CD4-positive, CD25-positive, alpha-beta regulatory T cell (primary cell): ENCODE data around the gene RLN3. TPM values are rescaled to one million over a fixed set of nuclear protein-coding genes. Genes with fewer than 3 reads are reported as not detected.
A peak's percentile ranks its signal among the peaks of the same experiment; 100 is the strongest.

Source experiments
- ATAC-seq, 2 donors: fragments of 150-1000 bp; cut with Tn5 transposase; one replicate each; pipeline ENCODE4 v1.10.0; 2021; ENCODE audit warnings: low read depth in 2 of 2, moderate number of reproducible peaks in 2 of 2, moderate library complexity in 1 of 2
- DNase-seq, 3 donors: peaks; one replicate each; pipeline versions ENCODE4 v3.0.0 to v3.0.0-alpha.2; 2012 to 2022; ENCODE audit warnings: mixed read lengths in 1 of 3
- H3K27ac ChIP-seq: one replicate; pipeline ENCODE4 v1.7.0; 2013; ENCODE audit warnings: mild to moderate bottlenecking, low read length; ENCODE audit not compliant: insufficient read depth, poor library complexity, severe bottlenecking
- H3K27me3 ChIP-seq: one replicate; pipeline ENCODE4 v1.7.0; 2013; ENCODE audit warnings: low read length; ENCODE audit not compliant: control insufficient read depth, insufficient read depth
- H3K36me3 ChIP-seq: one replicate; pipeline ENCODE4 v1.7.0; 2013; ENCODE audit warnings: mild to moderate bottlenecking, low read length, moderate library complexity; ENCODE audit not compliant: control insufficient read depth, insufficient read depth
- H3K4me1 ChIP-seq: 2 replicates; pipeline ENCODE4 v1.7.0; 2013; ENCODE audit warnings: mild to moderate bottlenecking, low read length; ENCODE audit not compliant: insufficient read depth, control insufficient read depth, poor library complexity, severe bottlenecking
- H3K4me3 ChIP-seq: one replicate; pipeline ENCODE4 v1.7.0; 2013; ENCODE audit warnings: low read depth, mild to moderate bottlenecking, low read length, moderate library complexity
- H3K9me3 ChIP-seq, 2 experiments: 1 replicate in 1 of 2; 2 replicates in 1 of 2; pipeline ENCODE4 v1.7.0; 2013; ENCODE audit warnings: low read length in 2 of 2, mild to moderate bottlenecking in 1 of 2, moderate library complexity in 1 of 2; ENCODE audit not compliant: control insufficient read depth in 2 of 2
- H3K27ac Mint-ChIP-seq, 3 donors: one replicate each; pipeline ENCODE4 v1.8.0; 2020 to 2022; ENCODE audit warnings: mild to moderate bottlenecking in 3 of 3, mixed read lengths in 3 of 3, moderate library complexity in 2 of 3
- H3K27me3 Mint-ChIP-seq: one replicate; pipeline ENCODE4 v1.8.0; 2022; ENCODE audit warnings: mild to moderate bottlenecking, mixed read lengths
- H3K36me3 Mint-ChIP-seq: one replicate; pipeline ENCODE4 v1.8.0; 2020; ENCODE audit warnings: mixed read lengths
- H3K4me1 Mint-ChIP-seq, 4 donors: one replicate each; pipeline ENCODE4 v1.8.0; 2020 to 2022; ENCODE audit warnings: mixed read lengths in 4 of 4, mild to moderate bottlenecking in 1 of 4
- H3K4me3 Mint-ChIP-seq, 4 donors: one replicate each; pipeline ENCODE4 v1.8.0; 2020 to 2022; ENCODE audit warnings: mild to moderate bottlenecking in 4 of 4, mixed read lengths in 4 of 4, moderate library complexity in 3 of 4
- H3K9me3 Mint-ChIP-seq, 7 donors: one replicate each; pipeline ENCODE4 v1.8.0; 2020 to 2022; ENCODE audit warnings: mixed read lengths in 7 of 7, mild to moderate bottlenecking in 3 of 7, moderate library complexity in 2 of 7
- polyA plus RNA-seq, 4 donors: library from polyadenylated mRNA; unstranded; fragments of 300-500 nt; fragmentation: Illumina TruSeq; gene quantifications; one replicate each; pipeline ENCODE4 v1.2.3, GENCODE V29; 2021
- total RNA-seq: library from RNA; stranded (reverse); gene quantifications from one replicate; pipeline ENCODE4 v1.2.3, GENCODE V29; 2022

RLN3 gene
- total and polyA plus RNA-seq, 5 donors from 2014 or later, result 0.55 TPM; not detected in 4

DNA sequence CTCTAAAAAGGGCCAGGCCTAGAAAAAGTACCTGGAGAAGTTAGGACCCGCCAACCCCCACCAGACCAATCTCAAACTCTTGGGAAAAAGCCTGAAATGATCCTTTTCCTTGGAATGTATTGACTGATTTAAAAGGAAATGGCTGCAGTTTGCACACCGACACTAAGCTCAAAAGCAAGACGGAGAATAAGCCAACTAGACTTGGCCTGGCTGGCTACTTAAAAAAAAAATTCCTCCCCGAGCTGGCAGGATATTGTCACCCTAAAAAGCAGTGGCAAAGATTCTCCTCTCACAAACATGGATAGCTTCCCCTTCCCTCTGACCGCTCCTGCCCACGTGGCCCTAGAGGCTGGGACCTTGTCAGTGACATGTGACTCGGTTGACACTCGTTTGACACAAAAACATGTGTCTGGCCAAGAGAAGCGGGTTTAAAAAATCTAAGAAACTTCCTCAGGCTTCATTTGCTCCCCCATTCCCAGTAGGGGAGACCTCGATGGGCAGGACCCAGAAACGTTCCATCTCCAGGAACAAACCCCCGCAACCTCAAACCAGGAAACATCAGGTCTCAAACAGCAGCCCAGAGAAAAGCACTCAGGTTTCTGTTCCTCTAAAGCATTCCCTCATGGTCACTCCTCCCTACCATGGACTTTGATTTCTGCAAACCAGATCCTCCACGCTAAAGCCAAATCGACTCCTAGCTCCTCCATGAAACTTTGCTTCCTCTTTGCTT lies 23.2 kb upstream of the RLN3 start:
- H3K27ac Mint-ChIP-seq, result peak overlapping the region; percentile 87 to 98 (median 95)
- ATAC-seq (no peak), DNase-seq (no peak)
- Histone ChIP-seq H3K4me1 (peaks cover 61% of the 10 kb centered on the region), H3K27ac (peak overlapping the region; percentile 100), H3K36me3 (no peaks in the 10 kb centered on the region), H3K9me3 (no peaks in the 10 kb centered on the region), H3K27me3 (no peaks in the 10 kb centered on the region), H3K4me3 (peak overlapping the region; percentile 81)
- peaks cover 11% of the 10 kb centered on the region for H3K27me3 Mint-ChIP-seq
- peaks cover 3% of the 10 kb centered on the region for H3K36me3 Mint-ChIP-seq
- H3K4me3 Mint-ChIP-seq, result peak overlapping the region; percentile 81 to 91 (median 88)
- H3K9me3 Mint-ChIP-seq, result no peaks in the 10 kb centered on the region
- peaks cover 17 to 60% (median 37%) of the 10 kb centered on the region in 4 donors for H3K4me1 Mint-ChIP-seq

DNA sequence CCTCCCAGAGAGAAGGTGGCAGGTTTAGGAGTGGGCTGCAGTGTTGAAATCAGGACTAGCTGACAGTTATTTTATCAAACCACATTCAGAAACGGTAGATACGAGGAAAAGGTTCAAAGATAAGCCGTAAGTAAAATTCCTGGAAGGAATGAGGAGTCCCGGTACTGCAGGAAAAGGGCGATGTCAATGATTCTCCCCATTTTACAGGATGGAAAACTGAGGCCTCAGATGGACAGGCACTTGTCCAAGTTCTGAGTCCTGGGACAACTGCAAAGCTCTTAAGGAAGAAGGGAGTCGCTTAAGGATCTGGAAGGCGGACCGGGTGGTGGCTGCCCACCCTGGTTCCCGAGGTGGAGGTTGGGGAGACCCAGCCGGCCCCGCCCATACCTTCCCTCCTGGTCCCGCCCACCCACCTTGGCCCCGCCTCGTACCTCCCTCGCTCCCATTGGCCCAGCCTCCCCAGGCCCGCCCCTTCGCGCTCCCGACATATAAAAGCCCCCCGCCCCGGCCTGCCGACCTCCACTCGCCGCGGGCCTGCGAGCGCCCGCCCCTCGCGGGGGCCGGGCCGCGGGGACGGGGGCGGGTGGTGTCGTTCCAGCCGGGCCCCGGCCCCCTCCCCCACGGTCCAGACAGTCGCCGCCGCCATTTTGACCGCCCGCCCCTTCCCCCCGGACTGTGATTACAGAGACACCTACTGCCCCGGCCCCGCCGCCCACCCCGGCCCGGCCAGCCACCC lies 22.4 kb upstream of the RLN3 start:
- H3K4me3 ChIP-seq, result peak overlapping the region; percentile 81
- H3K27ac ChIP-seq, result peak overlapping the region; percentile 100
- H3K27me3 ChIP-seq, result no peaks in the 10 kb centered on the region
- Mint-ChIP-seq H3K4me1 (peaks cover 17 to 52% (median 34%) of the 10 kb centered on the region in 4 donors), H3K9me3 (no peaks in the 10 kb centered on the region), H3K27ac (peak overlapping the region; percentile 87 to 98 (median 95)), H3K27me3 (peaks cover 11% of the 10 kb centered on the region), H3K4me3 (peak overlapping the region; percentile 81 to 92 (median 90)), H3K36me3 (peaks cover 3% of the 10 kb centered on the region)
- H3K9me3 ChIP-seq, result no peaks in the 10 kb centered on the region
- ATAC-seq, result peak; percentile 43 to 44
- H3K4me1 ChIP-seq, result peaks cover 57% of the 10 kb centered on the region
- H3K36me3 ChIP-seq, result no peaks in the 10 kb centered on the region
- peak; percentile 88 to 90 (median 89) for DNase-seq

GRCh38 chr19:14006085-14006765 lies 21.7 kb upstream of the RLN3 start, which contains the start of gene RFX1:
Gene RFX1, minus strand, starts transcription at chr19:14006320. Its CDS starts 12,477 bp downstream, at chr19:13993843.
- Mint-ChIP-seq H3K4me3 (peak within 1 kb of the TSS; percentile 89 to 96 (median 92)), H3K9me3 (no peaks in the 10 kb centered on the region), H3K27ac (peak within 1 kb of the TSS; percentile 98 to 99 (median 99)), H3K27me3 (peaks cover 11% of the 10 kb centered on the region), H3K36me3 (no peaks in the 10 kb centered on the region), H3K4me1 (peaks cover 12 to 45% (median 29%) of the 10 kb centered on the region in 4 donors)
- DNase-seq (peak; percentile 100), ATAC-seq (peak; percentile 79 to 80)
- H3K36me3 ChIP-seq, result no peaks in the 10 kb centered on the region
- H3K4me3 ChIP-seq, result peak within 1 kb of the TSS; percentile 81
- H3K9me3 ChIP-seq, result no peaks in the 10 kb centered on the region
- no peaks in the 10 kb centered on the region for H3K27me3 ChIP-seq
- H3K27ac ChIP-seq, result peak within 1 kb of the TSS; percentile 100
- peaks cover 50% of the 10 kb centered on the region for H3K4me1 ChIP-seq

- H3K4me3 ChIP-seq, result peak overlapping the region; percentile 77
- H3K27me3 Mint-ChIP-seq, result peaks cover 8% of the 10 kb centered on the region
- no peaks in the 10 kb centered on the region for H3K9me3 Mint-ChIP-seq
- peak overlapping the region; percentile 98 to 99 (median 99) for H3K27ac Mint-ChIP-seq
- no peaks in the 10 kb centered on the region for H3K27me3 ChIP-seq
- H3K4me3 Mint-ChIP-seq, result peak overlapping the region; percentile 89 to 96 (median 92)
- peak overlapping the region; percentile 100 for H3K27ac ChIP-seq
- no peaks in the 10 kb centered on the region for H3K36me3 ChIP-seq
- H3K4me1 Mint-ChIP-seq, result peaks cover 12 to 38% (median 29%) of the 10 kb centered on the region in 4 donors
- ATAC-seq, result peak; percentile 0 to 6
- no peaks in the 10 kb centered on the region for H3K9me3 ChIP-seq
- H3K36me3 Mint-ChIP-seq, result no peaks in the 10 kb centered on the region
- no peak for DNase-seq
- peaks cover 42% of the 10 kb centered on the region for H3K4me1 ChIP-seq
Measured at GRCh38 chr19:14006766-14007562, 21.0 kb upstream of the RLN3 start.

DNA sequence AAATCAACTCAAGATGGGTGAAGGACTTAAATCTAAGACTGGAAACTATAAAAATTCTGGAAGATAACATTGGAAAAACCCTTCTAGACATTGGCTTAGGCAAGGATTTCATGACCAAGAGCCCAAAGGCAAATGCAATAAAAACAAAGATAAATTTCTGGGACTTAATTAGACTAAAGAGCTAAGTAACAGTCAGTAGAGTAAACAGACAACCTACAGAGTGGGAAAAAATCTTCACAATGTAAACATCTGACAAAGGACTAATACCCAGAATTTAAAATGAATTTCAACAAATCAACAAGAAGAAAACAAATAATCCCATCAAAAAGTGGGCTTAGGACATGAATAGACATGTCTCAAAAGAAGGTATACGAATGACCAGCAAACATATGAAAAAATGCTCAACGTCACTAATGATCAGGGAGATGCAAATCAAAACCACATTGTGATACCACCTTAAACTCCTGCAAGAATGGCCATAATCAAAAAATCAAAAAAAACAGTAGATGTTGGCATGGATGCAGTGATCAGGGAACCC lies 15.5 kb upstream of the RLN3 start:
- no peaks in the 10 kb centered on the region for H3K27me3 ChIP-seq
- peaks cover 4% of the 10 kb centered on the region for H3K4me1 ChIP-seq
- H3K27me3 Mint-ChIP-seq, result no peaks in the 10 kb centered on the region
- no peaks in the 10 kb centered on the region for H3K9me3 ChIP-seq
- no peak overlapping the region for H3K4me3 ChIP-seq
- no peak overlapping the region for H3K27ac Mint-ChIP-seq
- H3K27ac ChIP-seq, result no peak overlapping the region
- H3K36me3 Mint-ChIP-seq, result no peaks in the 10 kb centered on the region
- H3K9me3 Mint-ChIP-seq, result no peaks in the 10 kb centered on the region
- H3K4me3 Mint-ChIP-seq, result peak overlapping the region in 1 of 4 donors; percentile 24
- no peaks in the 10 kb centered on the region for H3K36me3 ChIP-seq
- DNase-seq, result no peak
- H3K4me1 Mint-ChIP-seq, result peaks cover 0 to 8% (median 3%) of the 10 kb centered on the region in 4 donors
- ATAC-seq, result no peak

- peaks cover 0 to 11% (median 3%) of the 10 kb centered on the region in 4 donors for H3K4me1 Mint-ChIP-seq
- H3K36me3 Mint-ChIP-seq, result no peaks in the 10 kb centered on the region
- H3K27me3 ChIP-seq, result no peaks in the 10 kb centered on the region
- H3K27ac ChIP-seq, result no peak overlapping the region
- no peaks in the 10 kb centered on the region for H3K27me3 Mint-ChIP-seq
- H3K36me3 ChIP-seq, result no peaks in the 10 kb centered on the region
- no peaks in the 10 kb centered on the region for H3K9me3 ChIP-seq
- DNase-seq (peak in 1 of 3 donors; percentile 34), ATAC-seq (no peak)
- peaks cover 4% of the 10 kb centered on the region for H3K4me1 ChIP-seq
- H3K27ac Mint-ChIP-seq, result peak overlapping the region in 1 of 3 donors; percentile 32
- H3K4me3 Mint-ChIP-seq, result no peak overlapping the region
- H3K4me3 ChIP-seq, result no peak overlapping the region
- H3K9me3 Mint-ChIP-seq, result no peaks in the 10 kb centered on the region
Measured at GRCh38 chr19:14015524-14016035, 12.4 kb upstream of the RLN3 start.
